Activated CD4-positive, CD25-positive, alpha-beta regulatory T cell (primary cell): ENCODE data around the gene COG6.
A peak's percentile ranks its signal among the peaks of the same experiment; 100 is the strongest.

ENCODE experiments used
- DNase-seq, 4 experiments: peaks; one replicate each; lab custom pipeline; 2025; lab: John Stamatoyannopoulos, UW

The COG6 gene

DNA sequence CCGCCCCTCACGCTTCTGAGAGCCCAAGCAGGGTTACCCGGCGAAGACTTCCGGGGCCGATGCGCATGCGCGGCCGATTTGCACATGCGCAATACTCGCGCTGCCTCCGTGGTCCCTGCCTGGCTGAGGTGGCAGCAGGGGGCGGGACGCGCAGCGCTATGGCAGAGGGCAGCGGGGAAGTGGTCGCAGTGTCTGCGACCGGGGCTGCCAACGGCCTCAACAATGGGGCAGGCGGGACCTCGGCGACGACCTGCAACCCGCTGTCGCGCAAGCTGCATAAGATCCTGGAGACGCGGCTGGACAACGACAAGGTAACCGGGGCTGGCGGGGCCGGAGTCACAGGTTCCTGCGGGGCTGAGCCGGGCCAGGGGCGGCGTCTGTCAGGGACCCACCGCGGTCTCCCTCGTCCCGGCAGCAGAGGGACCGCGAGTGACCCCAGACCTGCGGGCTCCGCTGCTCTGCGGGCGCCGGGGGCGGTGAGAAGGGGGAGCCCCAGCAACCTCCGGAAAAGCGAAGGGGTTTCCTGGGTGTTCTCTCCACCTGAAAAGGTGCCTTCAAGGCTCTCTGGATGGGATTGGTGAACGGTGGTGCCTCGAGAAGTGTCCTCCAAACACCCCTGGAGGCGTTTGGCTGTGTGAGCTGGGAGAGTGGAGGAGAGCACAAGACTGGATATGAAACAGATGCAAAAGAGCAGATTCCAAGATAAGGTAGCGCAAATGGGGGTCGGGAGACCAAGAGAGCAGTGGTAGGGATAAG lies at the start of gene COG6:
COG6 (plus strand) TSS at position 94 of the 756 bp plus-strand sequence; CDS start at position 159, 65 bp downstream.
- DNase-seq, result peak; percentile 82 to 95 (median 91)

DNA sequence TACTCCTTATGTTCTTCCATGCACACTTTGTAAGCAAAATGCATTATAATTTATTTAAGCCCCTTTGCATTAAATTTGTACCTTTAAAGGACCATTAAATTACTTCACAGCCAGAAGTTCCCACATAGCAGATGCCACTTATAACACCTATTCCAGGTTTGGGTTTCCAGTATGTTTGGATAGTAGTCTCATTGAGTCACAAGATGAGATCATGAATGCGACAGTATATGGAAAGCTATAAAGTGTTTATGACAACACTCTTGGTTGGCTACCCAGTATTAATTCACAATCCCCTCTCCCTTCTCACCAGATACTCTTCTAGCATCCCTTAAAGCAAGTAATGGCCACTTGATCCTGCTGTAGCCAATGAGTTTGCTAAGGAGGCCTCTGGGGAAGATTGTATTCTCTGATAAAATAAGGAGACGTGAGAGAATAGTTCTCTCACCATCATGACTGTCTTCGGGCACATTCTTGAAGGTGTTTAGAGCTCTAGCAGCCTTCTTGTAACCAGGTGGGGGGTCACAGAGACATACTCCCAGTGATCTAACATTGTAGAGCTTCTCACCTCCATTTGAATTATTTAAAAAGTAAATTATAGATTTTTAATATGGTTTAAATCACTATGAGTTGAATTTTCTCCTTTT lies 49.7 kb upstream of the COG6 start:
- no peak for DNase-seq

DNA sequence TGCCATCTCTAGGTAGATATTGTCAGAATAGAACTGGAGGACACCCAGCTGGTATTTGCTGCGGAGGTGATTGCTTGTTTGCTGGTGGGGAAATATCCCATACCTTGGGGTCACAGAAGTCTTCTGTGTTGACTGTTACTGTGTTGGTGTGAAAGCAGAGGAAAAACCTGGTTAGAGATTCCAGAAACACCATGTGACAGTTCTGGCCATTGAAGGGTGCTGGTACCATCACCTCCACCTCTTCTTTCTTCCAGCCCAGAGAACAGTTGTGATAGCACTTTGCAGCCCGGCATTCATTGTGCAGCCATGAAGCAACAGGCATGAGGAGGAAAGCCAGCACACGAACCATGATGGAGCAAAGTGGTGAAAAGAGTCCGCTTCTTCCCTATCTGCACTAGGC lies 47.6 kb upstream of the COG6 start:
- DNase-seq, result no peak

DNA sequence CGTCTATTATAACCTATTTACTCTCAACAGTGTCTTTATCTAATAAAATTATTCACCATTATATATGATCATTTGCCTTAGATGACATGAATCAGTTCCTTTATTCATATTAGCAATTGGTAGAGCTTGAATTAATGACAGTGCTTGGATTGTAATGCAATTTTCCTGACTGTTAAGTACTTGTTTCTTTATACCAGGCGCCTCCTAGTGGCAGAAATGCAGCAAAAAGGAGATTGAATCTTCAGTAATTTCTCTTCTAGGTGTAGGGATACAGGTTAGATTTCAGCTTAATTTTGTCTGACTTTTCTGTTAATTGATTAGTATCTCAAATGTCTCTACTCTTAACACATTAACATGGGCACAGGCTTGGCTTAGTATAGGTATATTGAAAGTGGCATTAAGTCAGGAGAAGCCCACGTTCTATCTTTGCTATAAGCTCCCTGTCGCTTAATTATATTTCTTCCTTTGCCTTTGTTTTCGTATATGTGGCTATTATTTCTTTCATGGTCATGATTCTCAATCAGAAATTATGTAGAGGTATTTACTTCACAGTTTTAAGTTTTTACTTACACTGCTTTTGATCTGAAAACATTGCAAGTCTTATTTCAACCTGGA lies 43.3 kb upstream of the COG6 start:
- DNase-seq, result peak in 3 of 4 experiments; percentile 18 to 44 (median 29)

DNA sequence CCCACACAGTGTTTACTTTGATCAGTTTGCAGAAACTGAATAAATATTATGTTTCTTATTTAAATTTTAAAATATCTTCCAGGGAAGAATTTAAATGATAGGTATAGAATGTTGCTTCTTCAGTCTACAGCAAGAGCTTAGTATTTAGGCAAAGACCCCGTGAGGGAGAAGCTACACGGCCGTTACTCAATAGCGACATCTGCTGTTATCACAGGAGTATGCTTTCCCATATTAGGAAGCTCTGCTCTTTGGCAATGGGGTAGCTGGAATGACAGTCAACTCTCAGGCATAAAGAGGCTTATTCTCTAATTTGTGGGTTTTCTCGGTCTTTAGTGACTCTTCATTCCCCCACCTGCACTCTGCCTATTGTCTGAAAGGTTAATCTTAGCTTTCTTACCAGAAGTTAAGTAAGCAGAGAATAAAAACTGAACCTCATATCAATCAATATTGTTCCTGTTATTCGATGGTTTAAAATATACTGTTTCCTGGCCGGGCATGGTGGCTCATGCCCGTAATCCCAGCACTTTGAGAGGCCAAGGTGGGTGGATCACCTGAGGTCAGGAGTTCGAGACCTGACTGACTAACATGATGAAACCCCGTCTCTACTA lies 39.3 kb upstream of the COG6 start:
- peak in 1 of 4 experiments; percentile 2 for DNase-seq

DNA sequence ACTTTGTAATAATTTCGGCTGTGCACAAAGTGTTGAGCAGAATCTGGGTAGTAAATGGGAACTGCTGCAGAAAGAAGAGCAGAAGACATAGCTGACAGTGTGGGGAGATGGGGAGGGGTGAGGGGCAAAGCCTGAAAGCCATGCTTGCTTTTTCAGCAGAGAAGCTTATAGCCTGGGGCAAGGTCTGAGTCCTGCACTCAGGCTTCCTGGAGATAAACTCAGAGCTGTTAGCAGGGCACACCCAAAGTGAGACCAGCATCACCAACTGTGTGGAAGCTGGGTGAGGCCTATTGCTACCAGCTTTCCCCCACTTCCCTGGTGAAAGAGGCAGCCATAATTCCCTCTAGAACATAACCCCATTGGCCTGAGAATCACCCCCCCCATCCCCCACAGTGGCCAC lies 36.9 kb upstream of the COG6 start:
- DNase-seq, result no peak

DNA sequence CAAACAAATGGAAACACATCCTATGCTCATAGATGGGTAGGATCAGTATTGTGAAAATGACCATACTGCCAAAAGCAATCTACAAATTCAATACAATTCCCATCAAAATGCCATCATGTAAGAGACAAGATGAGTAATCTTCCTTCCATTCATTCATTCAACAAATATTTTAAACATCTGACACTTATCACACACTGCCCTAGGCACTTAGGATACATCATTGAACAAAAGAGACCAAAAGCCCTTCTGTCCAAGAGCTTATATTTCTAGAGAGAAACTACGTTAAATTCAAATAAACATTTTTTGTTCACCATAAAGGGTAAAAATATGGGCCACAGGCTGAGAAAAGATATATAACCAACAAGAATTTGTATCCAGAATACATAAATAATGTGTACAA lies 32.0 kb upstream of the COG6 start:
- DNase-seq, result no peak

DNA sequence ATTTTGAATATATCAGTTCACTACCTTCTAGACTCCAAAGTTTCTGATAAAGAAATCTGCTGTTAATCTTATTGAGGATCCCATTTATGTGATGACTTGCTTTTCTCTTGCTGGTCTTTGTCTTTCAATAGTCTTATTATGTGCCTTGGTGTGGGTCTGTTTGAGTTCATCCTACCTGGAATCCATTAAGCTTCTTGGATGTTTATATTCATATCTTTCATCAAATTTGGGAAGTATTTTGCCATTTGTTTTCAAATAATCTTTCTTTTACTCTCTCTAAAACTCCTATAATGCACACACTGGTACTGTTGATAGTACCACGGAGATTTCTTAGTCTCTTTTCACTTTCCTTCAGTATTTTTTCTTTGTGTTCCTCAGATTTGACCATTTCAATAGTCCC lies 24.2 kb upstream of the COG6 start:
- no peak for DNase-seq

DNA sequence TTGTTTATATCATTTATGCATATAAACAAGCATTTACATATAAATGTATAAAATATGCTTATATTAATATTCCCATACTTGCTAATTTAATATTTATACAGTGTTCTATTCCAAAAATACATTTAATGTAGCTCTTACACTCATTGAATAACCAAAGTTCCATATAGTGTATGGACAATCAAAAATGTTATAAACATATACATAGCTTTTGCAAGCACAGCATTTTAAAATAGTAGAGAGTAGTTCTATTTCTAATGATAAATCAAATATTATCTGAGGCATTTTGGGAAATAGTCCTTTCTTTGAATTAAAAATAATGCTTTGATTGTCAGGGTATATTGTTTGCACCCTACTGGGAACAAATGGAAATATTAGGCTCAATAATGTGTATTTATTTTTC lies 22.5 kb upstream of the COG6 start:
- DNase-seq, result no peak

DNA sequence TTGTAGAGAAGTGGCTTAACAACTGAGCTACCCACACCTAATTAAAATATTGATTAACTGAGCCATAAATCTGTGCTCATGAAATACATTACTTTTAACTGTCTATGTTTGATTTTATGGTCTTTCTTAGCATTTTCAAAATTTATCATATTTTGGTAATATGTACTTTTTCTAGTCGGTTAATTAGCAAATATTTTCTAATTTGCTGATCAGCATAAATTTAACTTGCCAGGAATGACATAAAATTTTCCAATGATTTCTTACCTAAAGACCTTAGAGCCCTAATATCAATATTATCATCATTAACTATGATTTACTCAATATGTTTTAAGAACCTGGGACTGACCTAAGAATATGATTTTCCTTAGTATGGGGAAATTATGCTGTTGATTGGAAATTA lies 19.9 kb upstream of the COG6 start:
- DNase-seq, result no peak

DNA sequence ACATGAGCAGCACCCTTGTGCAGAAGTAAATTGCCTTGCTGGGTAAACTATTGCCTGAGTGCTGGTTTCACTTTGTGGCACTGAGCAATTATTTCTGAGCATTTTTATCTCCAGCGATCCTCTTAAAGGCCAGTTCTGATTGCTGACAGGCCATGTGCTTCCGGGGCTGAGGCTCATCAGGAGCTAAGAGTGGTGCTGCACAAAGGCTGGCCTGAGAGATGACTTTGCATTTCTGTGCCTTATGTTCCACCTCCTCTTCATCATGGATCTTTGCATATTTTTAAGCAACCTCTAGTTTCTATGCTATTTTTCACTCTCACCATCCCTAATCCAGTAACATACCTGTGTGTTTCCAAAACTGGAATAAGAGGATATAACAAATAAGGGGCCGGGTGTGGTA lies 17.6 kb upstream of the COG6 start:
- DNase-seq, result no peak

DNA sequence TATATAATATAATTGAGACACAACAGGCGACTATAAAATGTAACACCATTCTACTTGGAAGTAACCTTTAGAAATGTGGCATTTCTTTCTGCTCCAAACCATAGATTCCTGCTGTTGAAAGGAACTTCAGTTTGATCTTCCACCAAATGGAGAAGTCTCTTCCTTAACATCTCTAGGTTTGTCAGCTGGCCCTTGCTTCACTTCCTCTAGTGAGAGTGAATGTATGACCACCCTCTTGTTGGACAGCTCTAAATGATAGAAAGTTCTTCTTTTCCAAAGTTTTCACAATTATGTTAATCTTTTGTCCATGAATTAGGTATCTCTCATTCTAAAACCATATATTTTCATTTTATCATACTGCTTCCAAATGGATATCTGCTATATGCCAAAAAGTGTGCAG lies 13.8 kb upstream of the COG6 start:
- no peak for DNase-seq

DNA sequence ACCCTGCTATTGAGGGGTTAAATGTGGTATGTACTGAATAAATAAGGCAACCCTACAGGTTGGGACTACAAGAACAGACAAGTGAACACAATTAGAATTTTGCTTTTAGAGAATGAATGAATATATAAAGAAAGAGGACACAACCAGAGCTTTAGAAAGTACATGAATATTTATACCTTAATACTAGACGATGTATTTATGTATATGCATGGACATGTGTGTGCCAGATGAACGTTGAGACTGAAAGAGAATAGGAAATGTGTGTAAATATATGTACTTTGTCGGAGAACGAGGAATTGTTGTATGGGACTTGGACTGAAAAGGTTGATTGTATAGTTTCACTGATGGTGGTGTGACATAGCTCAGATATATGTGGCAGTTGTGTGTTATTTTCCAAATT lies 9.3 kb upstream of the COG6 start:
- DNase-seq, result no peak

DNA sequence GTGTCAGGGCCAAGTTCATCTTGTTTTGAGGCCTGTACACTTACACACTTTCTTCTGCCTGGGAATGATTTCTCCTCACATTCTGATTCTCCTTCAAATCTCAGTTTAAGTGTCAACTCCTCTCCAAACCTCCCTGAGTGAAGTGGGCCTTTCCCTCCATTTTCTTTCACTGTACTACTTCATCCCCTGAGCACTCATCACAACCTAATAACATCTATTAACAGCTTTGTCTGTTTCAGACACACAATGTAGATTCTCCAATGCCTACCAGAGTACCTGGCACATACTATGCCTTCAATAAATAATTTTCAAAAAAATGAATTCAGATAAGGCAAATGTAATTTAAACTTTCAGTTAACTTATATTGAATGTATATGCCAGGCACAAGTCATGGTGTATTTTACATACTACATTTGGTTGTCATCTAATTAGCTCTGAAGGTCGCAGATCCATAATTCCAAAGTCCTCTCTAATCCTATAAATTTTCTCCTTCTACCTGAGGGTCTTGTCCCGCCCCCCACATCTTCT lies 357 bp upstream of the COG6 start:
- DNase-seq, result no peak

DNA sequence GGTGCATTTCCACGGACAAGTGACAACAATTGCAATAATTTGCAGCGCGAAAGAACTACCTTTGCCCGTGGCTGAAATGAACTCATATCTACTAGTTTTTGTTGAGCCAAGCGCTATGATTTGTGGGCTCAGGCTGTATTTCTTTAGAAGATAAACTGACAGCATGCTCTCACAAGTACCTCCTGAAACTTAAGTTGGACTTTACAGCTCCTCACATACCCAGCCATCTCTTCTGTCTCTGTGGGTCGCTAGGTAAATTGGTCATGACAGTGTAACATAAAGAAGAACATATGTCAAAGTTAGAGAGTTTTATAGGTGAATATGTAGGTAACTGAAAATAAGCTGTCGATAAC lies 839 bp downstream of the COG6 start:
- no peak for DNase-seq

DNA sequence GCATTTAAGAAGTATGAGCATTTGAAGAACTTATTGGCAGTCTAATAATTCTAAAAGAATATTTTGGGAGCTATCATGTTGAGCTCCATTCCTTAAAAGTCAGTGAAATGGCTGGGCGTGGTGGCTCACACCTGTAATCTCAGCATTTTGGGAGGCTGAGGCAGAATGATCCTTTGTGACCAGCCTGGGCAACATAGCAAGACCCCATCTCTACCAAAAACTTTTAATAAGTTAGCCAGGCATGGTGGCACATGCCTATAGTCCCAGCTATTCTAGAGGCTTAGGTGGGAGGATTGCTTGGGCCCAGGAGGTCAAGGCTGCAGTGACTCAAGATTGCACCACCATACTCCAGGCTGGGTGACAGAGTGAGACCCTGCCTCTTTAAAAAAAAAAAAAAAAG lies 8.0 kb downstream of the COG6 start:
- no peak for DNase-seq

DNA sequence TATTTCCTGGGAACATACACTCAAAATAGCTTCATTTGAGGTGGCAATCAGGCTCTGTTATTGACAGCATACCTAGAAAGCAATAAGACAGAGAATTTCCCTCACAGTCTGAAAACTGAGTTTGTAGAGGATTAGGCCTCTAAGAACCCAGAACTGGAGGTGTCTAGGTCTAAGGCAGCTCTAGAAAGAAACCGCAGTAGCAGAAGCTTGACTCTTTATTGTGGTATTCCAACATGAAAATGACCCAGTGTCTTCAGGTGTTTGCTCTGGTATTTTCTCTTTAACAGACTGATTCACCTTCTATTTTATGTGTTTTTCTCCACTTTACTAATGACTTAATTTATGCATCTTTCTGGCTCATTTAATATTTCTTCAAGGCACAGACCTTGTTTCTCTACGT lies 8.5 kb downstream of the COG6 start:
- no peak for DNase-seq

DNA sequence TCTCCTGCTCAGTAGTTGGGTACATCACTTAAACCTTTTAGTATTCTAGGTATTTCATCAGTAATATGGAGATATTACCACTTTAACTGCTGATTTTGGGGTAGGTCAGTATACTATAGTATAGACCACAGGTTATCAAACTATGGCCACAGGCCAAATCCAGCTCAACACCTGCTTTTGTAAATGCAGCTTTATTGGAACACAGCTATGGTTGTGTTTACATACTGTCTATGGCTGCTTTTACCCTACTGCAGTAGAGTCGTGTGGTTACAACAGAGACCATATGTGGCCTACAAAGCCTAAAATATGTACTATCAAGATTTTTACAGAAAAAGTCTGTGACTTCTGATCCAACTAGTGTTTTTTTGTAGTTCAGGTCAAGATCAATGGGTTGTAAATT lies 10.3 kb downstream of the COG6 start:
- no peak for DNase-seq

DNA sequence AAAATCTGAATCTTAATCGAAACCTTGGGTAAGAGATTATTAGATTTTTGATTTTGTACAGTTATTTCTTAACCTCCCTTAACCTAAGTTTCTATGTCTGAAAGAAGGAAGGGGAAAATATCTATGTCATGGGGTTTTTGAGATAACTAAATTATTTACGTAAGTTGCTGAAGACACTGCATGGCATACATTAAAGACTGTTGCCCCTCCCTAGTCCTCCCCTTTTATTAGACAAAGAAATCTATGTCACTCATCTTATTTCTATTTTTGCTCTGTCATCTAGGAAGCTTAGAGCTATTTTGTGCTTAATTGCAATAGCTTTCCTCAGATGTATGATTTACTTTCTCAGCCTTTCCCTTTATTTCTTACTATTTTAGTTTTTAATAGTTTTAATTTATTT lies 15.0 kb downstream of the COG6 start:
- DNase-seq, result no peak

DNA sequence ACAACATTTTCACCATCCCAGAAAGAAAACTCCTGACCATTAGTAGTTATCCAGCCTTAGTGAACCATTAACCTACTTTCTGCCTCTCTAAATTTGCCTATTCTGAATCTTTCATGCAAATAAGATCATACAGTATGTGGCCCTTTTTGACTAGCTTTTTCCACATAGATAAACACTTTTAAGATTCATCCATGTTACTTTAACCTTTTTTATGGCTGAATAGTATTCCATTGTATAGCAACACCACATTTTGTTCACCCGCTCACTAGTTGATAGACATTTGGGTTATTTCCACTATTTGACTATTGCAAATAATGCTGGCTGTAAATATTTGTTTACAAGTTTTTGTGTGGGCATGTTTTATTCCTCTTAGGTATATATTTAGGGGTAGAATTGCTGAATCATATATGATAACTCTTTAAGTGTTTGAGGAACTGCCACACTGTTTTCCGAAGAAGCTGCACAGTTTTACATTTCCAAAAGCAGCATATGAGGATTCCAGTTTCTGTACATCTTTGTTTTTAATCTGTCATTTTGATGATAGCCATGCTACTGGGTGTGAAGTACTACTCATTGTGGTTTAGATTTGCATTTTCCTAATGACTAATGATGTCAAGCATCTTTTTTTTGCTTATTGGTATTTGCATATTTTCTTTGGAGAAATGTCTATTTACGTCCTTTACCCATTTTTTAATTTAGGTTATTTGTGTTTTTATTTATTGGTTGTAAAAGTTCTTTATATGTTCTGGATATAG lies 17.1 kb downstream of the COG6 start:
- DNase-seq, result no peak

DNA sequence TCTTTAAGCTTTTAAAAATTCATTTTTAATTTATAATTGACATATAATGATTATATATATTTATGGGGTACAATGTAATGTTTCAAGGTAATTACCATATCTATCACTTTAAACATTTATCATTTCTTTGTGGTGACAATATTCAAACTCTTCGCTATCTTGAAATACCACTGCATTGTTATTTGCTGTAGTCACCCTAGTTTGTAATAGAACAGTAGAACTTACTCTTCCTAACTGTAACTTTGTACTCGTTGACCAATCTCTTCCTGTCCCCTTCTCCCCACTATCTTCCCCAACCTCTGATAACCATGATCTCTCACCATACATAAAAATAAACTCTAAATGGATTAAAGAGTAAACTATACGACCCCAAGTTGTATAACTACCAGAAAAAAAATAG lies 20.4 kb downstream of the COG6 start:
- no peak for DNase-seq

DNA sequence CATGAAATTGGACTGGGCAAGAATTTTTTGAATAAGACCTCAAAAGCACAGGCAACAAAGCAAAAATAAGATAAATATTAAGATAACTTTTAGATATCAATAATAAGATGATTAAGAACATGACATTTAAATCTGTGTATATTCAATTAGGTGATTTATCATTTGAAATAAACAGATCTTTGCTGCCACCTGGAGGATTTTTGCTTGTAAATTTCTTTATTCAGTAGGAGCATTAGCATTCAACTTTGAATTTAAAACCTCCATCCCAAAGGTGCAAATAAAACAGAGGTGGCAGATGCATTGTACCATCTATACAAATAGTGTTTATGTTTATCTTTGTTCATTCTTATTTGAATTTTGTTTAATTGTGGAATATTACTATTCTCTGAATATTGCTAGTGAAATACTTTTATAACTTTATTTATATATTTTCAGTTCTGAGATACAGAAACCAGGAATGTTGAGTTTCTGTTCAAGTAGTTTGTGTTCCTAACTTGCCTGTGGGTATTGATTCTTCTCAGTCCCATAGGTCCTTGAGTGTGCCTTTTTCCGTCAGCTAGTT lies 20.9 kb downstream of the COG6 start:
- DNase-seq, result peak in 1 of 4 experiments; percentile 1
